ENCODE results near the gene C16orf96. TPM values are rescaled to one million over a fixed set of nuclear protein-coding genes. Genes with fewer than 3 reads are reported as not detected.

Gene C16orf96
- total RNA-seq, 1 experiment from 2014 or later: 0.38 TPM

- H3K4me3 ChIP-seq (ENCODE audit: insufficient read depth, low read depth, low read length): no peak overlapping the region
- DNase-seq: no peak
Measured at GRCh38 chr16:4618645-4619418, 62.7 kb downstream of the C16orf96 start.

GRCh38 chr16:4623593-4623992 is 67.5 kb downstream of the C16orf96 start:
- no peak for DNase-seq
- Histone ChIP-seq H3K36me3 (replicated peaks; ENCODE audit: control insufficient read depth, insufficient read depth, low read length) (peaks cover 2% of the 10 kb centered on the region), H3K27me3 (ENCODE audit: control insufficient read depth, insufficient read depth, low read length) (no peaks in the 10 kb centered on the region), H3K4me3 (ENCODE audit: insufficient read depth, low read depth, low read length) (no peak overlapping the region)

More at GRCh38 chr16:4618645-4619418, 62.7 kb downstream of the C16orf96 start:
- Histone ChIP-seq H3K27me3 (ENCODE audit: control insufficient read depth, insufficient read depth, low read length) (no peaks in the 10 kb centered on the region), H3K36me3 (replicated peaks; ENCODE audit: control insufficient read depth, insufficient read depth, low read length) (no peaks in the 10 kb centered on the region)

GRCh38 chr16:4624015-4624826 is 68.1 kb downstream of the C16orf96 start, which contains the start of gene MGRN1:
Gene MGRN1 (plus strand): TSS chr16:4624826. CDS start chr16:4624961, 135 bp downstream.
- Histone ChIP-seq H3K36me3 (replicated peaks; ENCODE audit: control insufficient read depth, insufficient read depth, low read length) (peaks cover 2% of the 10 kb centered on the region), H3K27me3 (ENCODE audit: control insufficient read depth, insufficient read depth, low read length) (no peaks in the 10 kb centered on the region), H3K4me3 (ENCODE audit: insufficient read depth, low read depth, low read length) (peak within 1 kb of the TSS; percentile 90)
- DNase-seq: peak; percentile 98

GRCh38 chr16:4624827-4625559 is 68.9 kb downstream of the C16orf96 start:
- peaks cover 2% of the 10 kb centered on the region for H3K36me3 ChIP-seq (replicated peaks; ENCODE audit: control insufficient read depth, insufficient read depth, low read length)
- no peaks in the 10 kb centered on the region for H3K27me3 ChIP-seq (ENCODE audit: control insufficient read depth, insufficient read depth, low read length)
- peak overlapping the region; percentile 90 for H3K4me3 ChIP-seq (ENCODE audit: insufficient read depth, low read depth, low read length)
- peak; percentile 91 for DNase-seq

- no peak for DNase-seq
- Histone ChIP-seq H3K27me3 (ENCODE audit: control insufficient read depth, insufficient read depth, low read length) (no peaks in the 10 kb centered on the region), H3K4me3 (ENCODE audit: insufficient read depth, low read depth, low read length) (peak overlapping the region; percentile 90), H3K36me3 (replicated peaks; ENCODE audit: control insufficient read depth, insufficient read depth, low read length) (peaks cover 2% of the 10 kb centered on the region)
Measured at GRCh38 chr16:4625560-4626159, 69.5 kb downstream of the C16orf96 start.

GRCh38 chr16:4626396-4626795 is 70.3 kb downstream of the C16orf96 start:
- Histone ChIP-seq H3K36me3 (replicated peaks; ENCODE audit: control insufficient read depth, insufficient read depth, low read length) (peaks cover 2% of the 10 kb centered on the region), H3K4me3 (ENCODE audit: insufficient read depth, low read depth, low read length) (no peak overlapping the region), H3K27me3 (ENCODE audit: control insufficient read depth, insufficient read depth, low read length) (no peaks in the 10 kb centered on the region)
- no peak for DNase-seq

GRCh38 chr16:4628283-4628682 is 72.1 kb downstream of the C16orf96 start:
- DNase-seq: no peak
- no peak overlapping the region for H3K4me3 ChIP-seq (ENCODE audit: insufficient read depth, low read depth, low read length)
- H3K27me3 ChIP-seq (ENCODE audit: control insufficient read depth, insufficient read depth, low read length): no peaks in the 10 kb centered on the region
- H3K36me3 ChIP-seq (replicated peaks; ENCODE audit: control insufficient read depth, insufficient read depth, low read length): peaks cover 2% of the 10 kb centered on the region

GRCh38 chr16:4631444-4631843 is 75.3 kb downstream of the C16orf96 start:
- Histone ChIP-seq H3K36me3 (replicated peaks; ENCODE audit: control insufficient read depth, insufficient read depth, low read length) (peaks cover 2% of the 10 kb centered on the region), H3K4me3 (ENCODE audit: insufficient read depth, low read depth, low read length) (no peak overlapping the region)
- no peak for DNase-seq

GRCh38 chr16:4633910-4634635 is 77.9 kb downstream of the C16orf96 start:
- DNase-seq: no peak
- no peaks in the 10 kb centered on the region for H3K27me3 ChIP-seq (ENCODE audit: control insufficient read depth, insufficient read depth, low read length)
- no peak overlapping the region for H3K4me3 ChIP-seq (ENCODE audit: insufficient read depth, low read depth, low read length)
- no peaks in the 10 kb centered on the region; the same call in 1 of the 2 replicates for H3K36me3 ChIP-seq (replicated peaks; ENCODE audit: control insufficient read depth, insufficient read depth, low read length)

More at GRCh38 chr16:4631444-4631843, 75.3 kb downstream of the C16orf96 start:
- H3K27me3 ChIP-seq (ENCODE audit: control insufficient read depth, insufficient read depth, low read length): no peaks in the 10 kb centered on the region

- H3K4me3 ChIP-seq (ENCODE audit: insufficient read depth, low read depth, low read length): no peak overlapping the region
- H3K27me3 ChIP-seq (ENCODE audit: control insufficient read depth, insufficient read depth, low read length): no peaks in the 10 kb centered on the region
- no peaks in the 10 kb centered on the region; the same call in 1 of the 2 replicates for H3K36me3 ChIP-seq (replicated peaks; ENCODE audit: control insufficient read depth, insufficient read depth, low read length)
- no peak for DNase-seq
Measured at GRCh38 chr16:4634768-4635167, 78.6 kb downstream of the C16orf96 start.

GRCh38 chr16:4636196-4636595 is 80.1 kb downstream of the C16orf96 start:
- no peaks in the 10 kb centered on the region; the same call in 1 of the 2 replicates for H3K36me3 ChIP-seq (replicated peaks; ENCODE audit: control insufficient read depth, insufficient read depth, low read length)
- H3K27me3 ChIP-seq (ENCODE audit: control insufficient read depth, insufficient read depth, low read length): no peaks in the 10 kb centered on the region
- no peak overlapping the region for H3K4me3 ChIP-seq (ENCODE audit: insufficient read depth, low read depth, low read length)
- no peak for DNase-seq

GRCh38 chr16:4637501-4638166 is 81.5 kb downstream of the C16orf96 start:
- Histone ChIP-seq H3K27me3 (ENCODE audit: control insufficient read depth, insufficient read depth, low read length) (no peaks in the 10 kb centered on the region), H3K36me3 (replicated peaks; ENCODE audit: control insufficient read depth, insufficient read depth, low read length) (no peaks in the 10 kb centered on the region; the same call in 1 of the 2 replicates), H3K4me3 (ENCODE audit: insufficient read depth, low read depth, low read length) (no peak overlapping the region)
- DNase-seq: no peak

- no peak for DNase-seq
- no peaks in the 10 kb centered on the region for H3K27me3 ChIP-seq (ENCODE audit: control insufficient read depth, insufficient read depth, low read length)
- H3K36me3 ChIP-seq (replicated peaks; ENCODE audit: control insufficient read depth, insufficient read depth, low read length): no peaks in the 10 kb centered on the region; the same call in 1 of the 2 replicates
- H3K4me3 ChIP-seq (ENCODE audit: insufficient read depth, low read depth, low read length): no peak overlapping the region
Measured at GRCh38 chr16:4639899-4640509, 83.9 kb downstream of the C16orf96 start.
